Measurements from ENCODE around the gene EIPR1. TPM values are rescaled to one million over a fixed set of nuclear protein-coding genes. Genes with fewer than 3 reads are reported as not detected.

The EIPR1 gene
- total RNA-seq, 4 donors from 2014 or later: 26.1 to 51.6 (median 40.0) TPM

- 95 to 96% methylated on average over 18 of the region's 18 CpGs for WGBS, 2 donors
- H3K27me3 ChIP-seq: no peaks in the 10 kb centered on the region
These were observed 205.2 kb downstream of the EIPR1 start for GRCh38 chr2:3172265-3172935.

GRCh38 chr2:3171564-3172264, 205.9 kb downstream of the EIPR1 start:
- DNase-seq: no peak
- 89% methylated on average over 17 of the region's 17 CpGs for WGBS, 2 donors
- H3K4me3 ChIP-seq (replicated peaks in 1 of 3): no peak overlapping the region
- intact Hi-C loops (cut with DNase I): no loop called here
- no peaks in the 10 kb centered on the region for H3K4me1 ChIP-seq
- H3K27ac ChIP-seq: no peak overlapping the region
- TF ChIP-seq POLR2A (IDR thresholded peaks at IDR 0.05) (no peak), CTCF (IDR thresholded peaks at IDR 0.05) (no peak)
- H3K27me3 ChIP-seq: no peaks in the 10 kb centered on the region
- H3K36me3 ChIP-seq: no peaks in the 10 kb centered on the region
- H3K9me3 ChIP-seq: no peaks in the 10 kb centered on the region

More at GRCh38 chr2:3172265-3172935, 205.2 kb downstream of the EIPR1 start:
- Histone ChIP-seq H3K4me1 (no peaks in the 10 kb centered on the region), H3K9me3 (no peaks in the 10 kb centered on the region), H3K36me3 (no peaks in the 10 kb centered on the region), H3K4me3 (replicated peaks in 1 of 3) (no peak overlapping the region), H3K27ac (no peak overlapping the region)
- intact Hi-C loops (cut with DNase I): no loop called here
- no peak for DNase-seq
- TF ChIP-seq POLR2A (IDR thresholded peaks at IDR 0.05): no peak
- no peak for TF ChIP-seq CTCF (IDR thresholded peaks at IDR 0.05)

GRCh38 chr2:3170792-3171455, 206.7 kb downstream of the EIPR1 start:
- no peak for TF ChIP-seq CTCF (IDR thresholded peaks at IDR 0.05)
- TF ChIP-seq POLR2A (IDR thresholded peaks at IDR 0.05): no peak
- 87 to 92% methylated on average over 14 to 20 of the region's 29 CpGs for WGBS, 2 donors

GRCh38 chr2:3169106-3169870, 208.3 kb downstream of the EIPR1 start:
- TF ChIP-seq POLR2A (IDR thresholded peaks at IDR 0.05) (no peak), CTCF (IDR thresholded peaks at IDR 0.05) (no peak)
- Histone ChIP-seq H3K27me3 (no peaks in the 10 kb centered on the region), H3K4me1 (no peaks in the 10 kb centered on the region), H3K9me3 (no peaks in the 10 kb centered on the region), H3K27ac (no peak overlapping the region), H3K4me3 (replicated peaks in 1 of 3) (no peak overlapping the region), H3K36me3 (no peaks in the 10 kb centered on the region)
- DNase-seq: no peak
- intact Hi-C loops (cut with DNase I): no loop called here
- WGBS, 2 donors: 73 to 75% methylated on average over 20 of the region's 20 CpGs

More at GRCh38 chr2:3170792-3171455, 206.7 kb downstream of the EIPR1 start:
- intact Hi-C loops (cut with DNase I): no loop called here
- no peak overlapping the region for H3K27ac ChIP-seq
- H3K27me3 ChIP-seq: no peaks in the 10 kb centered on the region
- H3K4me3 ChIP-seq (replicated peaks in 1 of 3): no peak overlapping the region
- no peaks in the 10 kb centered on the region for H3K4me1 ChIP-seq
- no peaks in the 10 kb centered on the region for H3K36me3 ChIP-seq
- no peaks in the 10 kb centered on the region for H3K9me3 ChIP-seq
- DNase-seq: no peak
